HCT116 (cell line): ENCODE measurements around the gene TOP1. TPM values are rescaled to one million over a fixed set of nuclear protein-coding genes. Genes with fewer than 3 reads are reported as not detected.

Experiments
- ATAC-seq: fragments of 200-7000 bp; cut with Tn5 transposase; 2 replicates; pipeline ENCODE4 v1.9.1; 2020; ENCODE audit warnings: mild to moderate bottlenecking, moderate library complexity
- BruUV-seq: library from RNA; stranded (reverse); fragments of 400-500 nt; replicated peaks from 2 replicates; lab custom pipeline; 2021; lab: Mats Ljungman, UMichigan
- CTCF ChIA-PET: fragments of 300-600 bp; sonication (Branson Sonifier 250); formaldehyde crosslinking; loops from one replicate; lab custom pipeline; 2021; ENCODE audit warnings: antibody characterized with exemption; lab: Charles Lee
- POLR2A ChIA-PET: fragments of 300-600, 350-600 bp; sonication (Branson Sonifier 250); formaldehyde crosslinking; loops from one replicate; lab custom pipeline; 2021; ENCODE audit warnings: antibody characterized with exemption; lab: Charles Lee
- RAD21 ChIA-PET, 2 experiments: fragments of 300-600 bp; sonication (Branson Sonifier 250); formaldehyde crosslinking; loops; one replicate each; lab custom pipeline; 2023; ENCODE audit warnings: low total read pairs in 2 of 2; ENCODE audit not compliant: uncharacterized antibody in 2 of 2, unreplicated experiment in 2 of 2, low non-redundant PET in 1 of 2; lab: Charles Lee
- DNase-seq: peaks from one replicate; pipeline ENCODE4 v3.0.0-alpha.2; 2010; ENCODE audit warnings: low read depth, low spot score
- H2AFZ ChIP-seq: fragments of 200-600 bp; shearing (Covaris generic), sonication (generic); 2 replicates; pipeline ENCODE4 v1.6.1; 2017; ENCODE audit warnings: low read depth, mixed run types, mixed read lengths, antibody characterized with exemption, low read length; ENCODE audit not compliant: poor library complexity, severe bottlenecking
- H3K27ac ChIP-seq: 2 replicates; pipeline ENCODE4 v1.5.1; 2012; ENCODE audit warnings: low read depth, low read length
- H3K27me3 ChIP-seq: fragments of 200-600 bp; sonication (generic); 2 replicates; pipeline ENCODE4 v1.6.1; 2016; ENCODE audit warnings: mixed run types, low read length, mixed read lengths; ENCODE audit not compliant: insufficient read depth
- H3K36me3 ChIP-seq, 2 experiments: fragments of 200-500 bp in 1 of 2; fragments of 200-600 bp in 1 of 2; sonication (Bioruptor generic) in 1 of 2; sonication (generic) in 1 of 2; 2 replicates each; pipeline versions ENCODE4 v1.5.1 to v1.6.1; 2014 to 2016; ENCODE audit warnings: low read length in 2 of 2, inconsistent platforms in 1 of 2, mixed read lengths in 1 of 2, mixed run types in 1 of 2; ENCODE audit not compliant: insufficient read depth in 2 of 2, control insufficient read depth in 1 of 2
- H3K4me1 ChIP-seq, 2 experiments: fragments of 200-600 bp in 1 of 2; sonication (generic) in 1 of 2; 2 replicates each; pipeline versions ENCODE4 v1.5.1 to v1.6.1; 2012 to 2017; ENCODE audit warnings: low read length in 2 of 2, inconsistent platforms in 1 of 2, mild to moderate bottlenecking in 1 of 2, mixed read lengths in 1 of 2, mixed run types in 1 of 2, moderate library complexity in 1 of 2; ENCODE audit not compliant: insufficient read depth in 2 of 2, control insufficient read depth in 1 of 2
- H3K4me2 ChIP-seq: fragments of 200-600 bp; sonication (generic); 2 replicates; pipeline ENCODE4 v1.6.1; 2017; ENCODE audit warnings: mixed run types, low read length, mixed read lengths
- H3K4me3 ChIP-seq, 2 experiments: fragments of 200-600 bp in 1 of 2; sonication (generic) in 1 of 2; replicated peaks in 1 of 2; 2 replicates each; pipeline ENCODE4 v1.5.1; 2011 to 2016; ENCODE audit warnings: low read length in 2 of 2, control low read depth in 1 of 2, low read depth in 1 of 2, mild to moderate bottlenecking in 1 of 2, mixed read lengths in 1 of 2, mixed run types in 1 of 2
- H3K79me2 ChIP-seq: fragments of 200-600 bp; sonication (generic); 2 replicates; pipeline ENCODE4 v1.6.1; 2017; ENCODE audit warnings: mild to moderate bottlenecking, mixed run types, low read length, moderate library complexity, mixed read lengths; ENCODE audit not compliant: insufficient read depth
- H3K9ac ChIP-seq: fragments of 200-600 bp; sonication (generic); 2 replicates; pipeline ENCODE4 v1.6.1; 2016; ENCODE audit warnings: low read length, mixed read lengths
- H3K9me2 ChIP-seq: fragments of 200-600 bp; sonication (generic), shearing (Covaris generic); 2 replicates; pipeline ENCODE4 v1.6.1; 2017; ENCODE audit warnings: mixed run types, mild to moderate bottlenecking, moderate library complexity; ENCODE audit not compliant: insufficient read depth
- H3K9me3 ChIP-seq, 2 experiments: fragments of 200-500 bp in 1 of 2; fragments of 200-600 bp in 1 of 2; sonication (Bioruptor generic) in 1 of 2; sonication (generic) in 1 of 2; 2 replicates each; pipeline ENCODE4 v1.6.1; 2014 to 2017; ENCODE audit warnings: low read length in 2 of 2, mixed read lengths in 2 of 2, inconsistent platforms in 1 of 2, low read depth in 1 of 2, mild to moderate bottlenecking in 1 of 2, mixed run types in 1 of 2, moderate library complexity in 1 of 2; ENCODE audit not compliant: control insufficient read depth in 1 of 2, insufficient read depth in 1 of 2
- H4K20me1 ChIP-seq: fragments of 200-600 bp; sonication (generic), shearing (Covaris generic); 2 replicates; pipeline ENCODE4 v1.6.1; 2017; ENCODE audit warnings: mixed run types, mild to moderate bottlenecking, moderate library complexity; ENCODE audit not compliant: insufficient read depth
- CEBPB ChIP-seq: IDR thresholded peaks from 2 replicates; pipeline ENCODE4 v1.6.1; 2012; ENCODE audit warnings: low read depth
- EGR1 ChIP-seq: IDR thresholded peaks from 2 replicates; pipeline ENCODE4 v1.6.1; 2012; ENCODE audit warnings: low read depth
- ELF1 ChIP-seq: IDR thresholded peaks from 2 replicates; pipeline ENCODE4 v1.6.1; 2012; ENCODE audit warnings: low read depth, borderline replicate concordance
- EZH2 ChIP-seq: fragments of 200-600 bp; sonication (generic); IDR thresholded peaks from 2 replicates; pipeline ENCODE4 v1.6.1; 2017; ENCODE audit warnings: antibody characterized with exemption, mixed run types
- EZH2phosphoT487 ChIP-seq: fragments of 200-600 bp; IDR thresholded peaks from 2 replicates; pipeline ENCODE4 v1.6.1; 2018; ENCODE audit warnings: antibody characterized with exemption, borderline replicate concordance
- POLR2A ChIP-seq: IDR thresholded peaks from 2 replicates; pipeline ENCODE4 v1.7.0; 2011; ENCODE audit warnings: borderline replicate concordance; ENCODE audit not compliant: insufficient read depth, insufficient read length; ENCODE audit errors: extremely low read depth
- RAD21 ChIP-seq: IDR thresholded peaks from 2 replicates; pipeline ENCODE4 v1.6.1; 2012; ENCODE audit warnings: low read depth, mild to moderate bottlenecking
- SIN3A ChIP-seq: IDR thresholded peaks from 2 replicates; pipeline ENCODE4 v1.6.1; 2012; ENCODE audit warnings: low read depth
- SP1 ChIP-seq: IDR thresholded peaks from 2 replicates; pipeline ENCODE4 v1.6.1; 2012; ENCODE audit warnings: low read depth
- SRF ChIP-seq: IDR thresholded peaks from 2 replicates; pipeline ENCODE4 v1.6.1; 2012; ENCODE audit warnings: low read depth
- YY1 ChIP-seq: IDR thresholded peaks from 2 replicates; pipeline ENCODE4 v1.6.1; 2011; ENCODE audit warnings: low read length, low read depth, moderate library complexity, mild to moderate bottlenecking; ENCODE audit not compliant: insufficient replicate concordance; ENCODE audit errors: extremely low read depth
- intact Hi-C: fragments of 100-400 bp; cut with micrococcal nuclease; formaldehyde crosslinking; loops from 2 replicates; pipeline ENCODE4 v1.10.0; 2022
- total RNA-seq: library from RNA; stranded (reverse); gene quantifications from one replicate; pipeline ENCODE4 v1.2.1, GENCODE V29; 2021; ENCODE audit not compliant: unreplicated experiment
- TF ChIP-seq, protein P1 (sequence below): IDR thresholded peaks from 2 replicates; pipeline ENCODE4 v1.6.1; 2012
- TF ChIP-seq, protein P2 (sequence below), 3 experiments: fragments of 200-600 bp in 1 of 3; sonication (generic) in 1 of 3; IDR thresholded peaks in 2 of 3; conservative IDR thresholded peaks in 1 of 3; 2 replicates each; pipeline ENCODE4 v1.5.1; 2012 to 2017; ENCODE audit warnings: low read depth in 2 of 3, low read length in 2 of 3, antibody characterized with exemption in 1 of 3, borderline replicate concordance in 1 of 3, control low read depth in 1 of 3, mild to moderate bottlenecking in 1 of 3, mixed read lengths in 1 of 3, mixed run types in 1 of 3, moderate library complexity in 1 of 3; ENCODE audit not compliant: insufficient read depth in 1 of 3
- TF ChIP-seq, protein P3 (sequence below): IDR thresholded peaks from 2 replicates; pipeline ENCODE4 v1.6.1; 2012; ENCODE audit warnings: low read depth
- TF ChIP-seq, protein P4 (sequence below): IDR thresholded peaks from 2 replicates; pipeline ENCODE4 v1.6.1; 2011; ENCODE audit warnings: mild to moderate bottlenecking, low read length, moderate library complexity; ENCODE audit not compliant: insufficient replicate concordance; ENCODE audit errors: extremely low read depth
- TF ChIP-seq, protein P5 (sequence below): IDR thresholded peaks from 2 replicates; pipeline ENCODE4 v1.6.1; 2012

Gene TOP1
- total RNA-seq, 1 experiment from 2014 or later, result 190 TPM

DNA sequence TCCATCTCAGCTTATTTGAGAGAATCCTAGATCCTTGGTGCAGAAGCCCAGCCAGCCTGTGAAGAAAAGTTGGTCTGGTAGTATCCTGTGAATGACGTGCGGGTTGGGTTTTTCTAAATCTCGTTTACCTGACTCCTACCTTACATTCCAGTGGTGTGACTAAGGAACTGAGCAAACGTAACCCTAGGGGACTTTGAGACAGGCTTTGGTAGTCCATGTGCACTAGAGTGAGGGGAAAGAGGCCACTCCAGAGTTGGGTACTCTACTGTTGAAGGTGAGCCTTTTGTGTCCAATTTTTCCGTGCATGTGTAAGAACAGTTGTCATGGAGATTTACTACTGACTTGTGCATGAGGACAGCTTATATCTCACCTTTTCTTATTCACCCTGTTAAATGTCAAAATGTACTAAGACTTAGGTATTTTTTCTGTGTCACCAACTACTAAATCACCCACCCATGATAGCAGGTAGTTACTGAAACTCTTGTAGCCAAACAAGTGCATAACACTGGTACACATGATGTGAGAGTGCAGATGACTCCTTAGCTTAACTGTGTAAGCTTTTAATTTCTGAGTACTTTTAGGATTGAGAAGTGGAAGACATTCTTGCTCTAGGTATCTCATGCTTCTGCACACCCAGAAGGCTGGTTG lies 82.4 kb downstream of the TOP1 start:
- Histone ChIP-seq H3K4me2 (no peak overlapping the region), H3K9ac (no peak overlapping the region), H3K36me3 (peaks cover 63 to 73% of the 10 kb centered on the region in 2 experiments), H3K27me3 (no peaks in the 10 kb centered on the region), H3K9me2 (no peaks in the 10 kb centered on the region), H4K20me1 (peaks cover 11% of the 10 kb centered on the region; the same call in 1 of the 2 replicates), H2AFZ (no peak overlapping the region), H3K79me2 (peaks cover 60% of the 10 kb centered on the region), H3K4me1 (peaks cover 4 to 15% of the 10 kb centered on the region in 2 experiments; a peak in 2 of 4 replicates), H3K27ac (no peak overlapping the region), H3K4me3 (no peak overlapping the region), H3K9me3 (no peaks in the 10 kb centered on the region)
- POLR2A ChIA-PET, result interaction anchor here (1.3 kb wide), 1 partner anchor 119 kb away, joined by 6 read pairs; no protein-coding TSS in a partner anchor
- ATAC-seq (peak; percentile 30; the same call in 1 of the 2 replicates), DNase-seq (no peak)
- intact Hi-C loops, result no loop called here
- CTCF ChIA-PET, result no interaction called here
- BruUV-seq, result no TSS peak
- RAD21 ChIA-PET, result no interaction called here
- no peak for TF ChIP-seq YY1
- TF ChIP-seq SRF, result no peak
- TF ChIP-seq SIN3A, result no peak
- TF ChIP-seq, protein P1, sequence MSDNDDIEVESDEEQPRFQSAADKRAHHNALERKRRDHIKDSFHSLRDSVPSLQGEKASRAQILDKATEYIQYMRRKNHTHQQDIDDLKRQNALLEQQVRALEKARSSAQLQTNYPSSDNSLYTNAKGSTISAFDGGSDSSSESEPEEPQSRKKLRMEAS, result no peak
- TF ChIP-seq EGR1, result no peak
- no peak for TF ChIP-seq EZH2
- TF ChIP-seq ELF1, result no peak
- no peak for TF ChIP-seq CEBPB
- TF ChIP-seq RAD21, result no peak
- TF ChIP-seq, protein P2, sequence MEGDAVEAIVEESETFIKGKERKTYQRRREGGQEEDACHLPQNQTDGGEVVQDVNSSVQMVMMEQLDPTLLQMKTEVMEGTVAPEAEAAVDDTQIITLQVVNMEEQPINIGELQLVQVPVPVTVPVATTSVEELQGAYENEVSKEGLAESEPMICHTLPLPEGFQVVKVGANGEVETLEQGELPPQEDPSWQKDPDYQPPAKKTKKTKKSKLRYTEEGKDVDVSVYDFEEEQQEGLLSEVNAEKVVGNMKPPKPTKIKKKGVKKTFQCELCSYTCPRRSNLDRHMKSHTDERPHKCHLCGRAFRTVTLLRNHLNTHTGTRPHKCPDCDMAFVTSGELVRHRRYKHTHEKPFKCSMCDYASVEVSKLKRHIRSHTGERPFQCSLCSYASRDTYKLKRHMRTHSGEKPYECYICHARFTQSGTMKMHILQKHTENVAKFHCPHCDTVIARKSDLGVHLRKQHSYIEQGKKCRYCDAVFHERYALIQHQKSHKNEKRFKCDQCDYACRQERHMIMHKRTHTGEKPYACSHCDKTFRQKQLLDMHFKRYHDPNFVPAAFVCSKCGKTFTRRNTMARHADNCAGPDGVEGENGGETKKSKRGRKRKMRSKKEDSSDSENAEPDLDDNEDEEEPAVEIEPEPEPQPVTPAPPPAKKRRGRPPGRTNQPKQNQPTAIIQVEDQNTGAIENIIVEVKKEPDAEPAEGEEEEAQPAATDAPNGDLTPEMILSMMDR (IDR thresholded peaks at IDR 0.05 in 2 of 3, conservative IDR thresholded peaks at IDR 0.05 in 1 of 3; ENCODE audit: borderline replicate concordance in 1 of 3, insufficient read depth in 1 of 3, low read depth in 2 of 3, low read length in 2 of 3), result no peak
- TF ChIP-seq, protein P3, sequence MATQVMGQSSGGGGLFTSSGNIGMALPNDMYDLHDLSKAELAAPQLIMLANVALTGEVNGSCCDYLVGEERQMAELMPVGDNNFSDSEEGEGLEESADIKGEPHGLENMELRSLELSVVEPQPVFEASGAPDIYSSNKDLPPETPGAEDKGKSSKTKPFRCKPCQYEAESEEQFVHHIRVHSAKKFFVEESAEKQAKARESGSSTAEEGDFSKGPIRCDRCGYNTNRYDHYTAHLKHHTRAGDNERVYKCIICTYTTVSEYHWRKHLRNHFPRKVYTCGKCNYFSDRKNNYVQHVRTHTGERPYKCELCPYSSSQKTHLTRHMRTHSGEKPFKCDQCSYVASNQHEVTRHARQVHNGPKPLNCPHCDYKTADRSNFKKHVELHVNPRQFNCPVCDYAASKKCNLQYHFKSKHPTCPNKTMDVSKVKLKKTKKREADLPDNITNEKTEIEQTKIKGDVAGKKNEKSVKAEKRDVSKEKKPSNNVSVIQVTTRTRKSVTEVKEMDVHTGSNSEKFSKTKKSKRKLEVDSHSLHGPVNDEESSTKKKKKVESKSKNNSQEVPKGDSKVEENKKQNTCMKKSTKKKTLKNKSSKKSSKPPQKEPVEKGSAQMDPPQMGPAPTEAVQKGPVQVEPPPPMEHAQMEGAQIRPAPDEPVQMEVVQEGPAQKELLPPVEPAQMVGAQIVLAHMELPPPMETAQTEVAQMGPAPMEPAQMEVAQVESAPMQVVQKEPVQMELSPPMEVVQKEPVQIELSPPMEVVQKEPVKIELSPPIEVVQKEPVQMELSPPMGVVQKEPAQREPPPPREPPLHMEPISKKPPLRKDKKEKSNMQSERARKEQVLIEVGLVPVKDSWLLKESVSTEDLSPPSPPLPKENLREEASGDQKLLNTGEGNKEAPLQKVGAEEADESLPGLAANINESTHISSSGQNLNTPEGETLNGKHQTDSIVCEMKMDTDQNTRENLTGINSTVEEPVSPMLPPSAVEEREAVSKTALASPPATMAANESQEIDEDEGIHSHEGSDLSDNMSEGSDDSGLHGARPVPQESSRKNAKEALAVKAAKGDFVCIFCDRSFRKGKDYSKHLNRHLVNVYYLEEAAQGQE, result no peak
- no peak for TF ChIP-seq SP1
- TF ChIP-seq EZH2phosphoT487, result no peak
- TF ChIP-seq, protein P4, sequence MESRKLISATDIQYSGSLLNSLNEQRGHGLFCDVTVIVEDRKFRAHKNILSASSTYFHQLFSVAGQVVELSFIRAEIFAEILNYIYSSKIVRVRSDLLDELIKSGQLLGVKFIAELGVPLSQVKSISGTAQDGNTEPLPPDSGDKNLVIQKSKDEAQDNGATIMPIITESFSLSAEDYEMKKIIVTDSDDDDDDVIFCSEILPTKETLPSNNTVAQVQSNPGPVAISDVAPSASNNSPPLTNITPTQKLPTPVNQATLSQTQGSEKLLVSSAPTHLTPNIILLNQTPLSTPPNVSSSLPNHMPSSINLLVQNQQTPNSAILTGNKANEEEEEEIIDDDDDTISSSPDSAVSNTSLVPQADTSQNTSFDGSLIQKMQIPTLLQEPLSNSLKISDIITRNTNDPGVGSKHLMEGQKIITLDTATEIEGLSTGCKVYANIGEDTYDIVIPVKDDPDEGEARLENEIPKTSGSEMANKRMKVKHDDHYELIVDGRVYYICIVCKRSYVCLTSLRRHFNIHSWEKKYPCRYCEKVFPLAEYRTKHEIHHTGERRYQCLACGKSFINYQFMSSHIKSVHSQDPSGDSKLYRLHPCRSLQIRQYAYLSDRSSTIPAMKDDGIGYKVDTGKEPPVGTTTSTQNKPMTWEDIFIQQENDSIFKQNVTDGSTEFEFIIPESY, result no peak
- TF ChIP-seq, protein P5, sequence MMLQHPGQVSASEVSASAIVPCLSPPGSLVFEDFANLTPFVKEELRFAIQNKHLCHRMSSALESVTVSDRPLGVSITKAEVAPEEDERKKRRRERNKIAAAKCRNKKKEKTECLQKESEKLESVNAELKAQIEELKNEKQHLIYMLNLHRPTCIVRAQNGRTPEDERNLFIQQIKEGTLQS, result no peak
- no peak for TF ChIP-seq POLR2A
- TF ChIP-seq, all 23 proteins: peak for 0
